Activated CD8-positive, alpha-beta memory T cell treated with anti-CD3 and anti-CD28 coated beads, Interleukin-2, amount 50 U/mL, for 24 hours (primary cell): ENCODE results near the gene ZFHX3.

ENCODE experiments used
- DNase-seq: peaks from one replicate; pipeline ENCODE4 v3.0.0-alpha.2; 2020; ENCODE audit errors: extremely low read depth

ZFHX3 gene

GRCh38 chr16:72934636-72935403 lies 113.1 kb downstream of the ZFHX3 start:
- DNase-seq: no peak

GRCh38 chr16:72932677-72933335 lies 115.1 kb downstream of the ZFHX3 start:
- DNase-seq: no peak

- no peak for DNase-seq
These were observed 115.9 kb downstream of the ZFHX3 start for GRCh38 chr16:72932050-72932449.

GRCh38 chr16:72930396-72930795 lies 117.5 kb downstream of the ZFHX3 start:
- no peak for DNase-seq

- DNase-seq: no peak
These were observed 119.6 kb downstream of the ZFHX3 start for GRCh38 chr16:72928090-72928981.

GRCh38 chr16:72927199-72928089 lies 120.5 kb downstream of the ZFHX3 start:
- DNase-seq: no peak

GRCh38 chr16:72926177-72927070 lies 121.5 kb downstream of the ZFHX3 start:
- DNase-seq: no peak

- no peak for DNase-seq
These were observed 122.3 kb downstream of the ZFHX3 start for GRCh38 chr16:72925631-72925979.

- DNase-seq: no peak
These were observed 122.8 kb downstream of the ZFHX3 start for GRCh38 chr16:72924927-72925630.

- no peak for DNase-seq
These were observed 123.4 kb downstream of the ZFHX3 start for GRCh38 chr16:72924537-72924926.

GRCh38 chr16:72923757-72924156 lies 124.2 kb downstream of the ZFHX3 start:
- DNase-seq: no peak

GRCh38 chr16:72922714-72923113 lies 125.2 kb downstream of the ZFHX3 start:
- no peak for DNase-seq

GRCh38 chr16:72921620-72922019 lies 126.3 kb downstream of the ZFHX3 start:
- DNase-seq: no peak

- DNase-seq: no peak
These were observed 126.8 kb downstream of the ZFHX3 start for GRCh38 chr16:72921106-72921505.

- DNase-seq: no peak
These were observed 130.9 kb downstream of the ZFHX3 start for GRCh38 chr16:72917051-72917450.

GRCh38 chr16:72915331-72915730 lies 132.6 kb downstream of the ZFHX3 start:
- no peak for DNase-seq

- DNase-seq: no peak
These were observed 134.4 kb downstream of the ZFHX3 start for GRCh38 chr16:72913551-72913950.

- DNase-seq: no peak
These were observed 136.0 kb downstream of the ZFHX3 start for GRCh38 chr16:72911971-72912370.

GRCh38 chr16:72910875-72911274 lies 137.1 kb downstream of the ZFHX3 start:
- no peak for DNase-seq

- no peak for DNase-seq
These were observed 137.5 kb downstream of the ZFHX3 start for GRCh38 chr16:72910381-72910780.
